GM19372 (cell line): Measurements from ENCODE around the gene LAMTOR5.

Source experiments
- ATAC-seq: cut with Tn5 transposase; IDR thresholded peaks from one replicate; pipeline ENCODE4 v1.9.1; 2021; ENCODE audit warnings: mild to moderate bottlenecking, low read depth, moderate library complexity; ENCODE audit not compliant: unreplicated experiment

The LAMTOR5 gene

DNA sequence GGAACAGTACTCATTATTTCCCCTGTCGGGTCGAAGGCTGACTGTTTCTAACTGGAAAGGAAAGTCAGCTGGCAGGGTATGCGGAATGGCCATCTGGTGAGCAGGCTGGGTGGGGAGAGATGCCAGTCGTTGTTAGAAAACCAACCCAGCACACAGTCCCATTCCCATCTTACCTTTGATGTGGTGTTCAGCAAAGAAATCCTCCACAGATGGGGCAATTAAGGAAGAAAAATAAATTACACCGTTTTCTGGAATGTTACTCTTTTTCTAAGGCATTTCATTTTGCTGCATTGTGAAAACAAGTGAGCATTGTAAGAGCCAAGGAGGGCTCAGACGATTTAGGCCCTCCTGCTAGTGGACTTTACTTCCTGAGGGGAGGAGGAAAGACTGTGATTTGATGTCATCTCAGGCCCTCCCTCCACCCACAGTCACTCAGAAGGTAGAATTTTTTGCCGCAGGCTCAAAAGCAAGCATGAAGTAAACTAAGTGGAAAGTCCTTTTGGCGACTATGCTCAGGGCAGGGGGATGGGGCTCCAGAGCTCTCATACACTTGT is 16.7 kb downstream of the LAMTOR5 start, which contains the start of gene SLC16A4:
Gene SLC16A4, minus strand, starts transcription at position 335 of the 554 bp plus-strand sequence. CDS start 1,703 bp downstream, outside the sequence.
- ATAC-seq = no peak

- no peak for ATAC-seq
Measured at GRCh38 chr1:110390096-110390495, 17.4 kb downstream of the LAMTOR5 start.

DNA sequence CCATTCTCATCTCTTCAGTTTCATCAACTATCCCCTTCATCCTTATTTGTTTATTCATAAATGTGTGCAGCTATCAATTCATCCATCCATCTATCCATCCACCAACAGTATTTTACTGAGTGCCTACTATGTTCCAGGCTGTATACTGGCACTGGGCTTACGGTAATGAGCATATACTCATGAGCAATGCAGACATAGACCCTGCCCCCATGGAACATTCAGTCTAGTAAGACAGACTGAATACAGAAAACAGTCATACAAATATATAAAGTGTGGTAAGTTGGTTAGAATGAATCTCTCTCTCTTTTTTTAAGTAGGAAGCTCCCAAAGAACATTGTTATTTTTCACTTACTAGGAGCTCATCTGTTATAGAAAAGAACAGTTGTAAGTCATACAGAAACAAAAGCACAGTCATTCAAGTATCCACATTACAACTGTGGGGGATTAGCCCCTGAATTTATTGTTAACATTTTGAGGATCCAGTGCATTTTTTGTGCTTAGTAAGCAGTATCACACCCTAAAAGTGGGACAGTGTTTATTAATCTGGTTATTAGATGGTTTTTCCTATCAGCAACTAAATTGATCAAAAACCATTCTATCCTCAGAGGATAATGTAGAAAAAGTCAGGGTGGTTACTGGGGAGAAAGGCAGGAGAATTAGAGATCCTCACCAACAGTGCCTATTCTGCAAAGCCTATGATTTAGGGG is 20.3 kb downstream of the LAMTOR5 start:
- no peak for ATAC-seq

DNA sequence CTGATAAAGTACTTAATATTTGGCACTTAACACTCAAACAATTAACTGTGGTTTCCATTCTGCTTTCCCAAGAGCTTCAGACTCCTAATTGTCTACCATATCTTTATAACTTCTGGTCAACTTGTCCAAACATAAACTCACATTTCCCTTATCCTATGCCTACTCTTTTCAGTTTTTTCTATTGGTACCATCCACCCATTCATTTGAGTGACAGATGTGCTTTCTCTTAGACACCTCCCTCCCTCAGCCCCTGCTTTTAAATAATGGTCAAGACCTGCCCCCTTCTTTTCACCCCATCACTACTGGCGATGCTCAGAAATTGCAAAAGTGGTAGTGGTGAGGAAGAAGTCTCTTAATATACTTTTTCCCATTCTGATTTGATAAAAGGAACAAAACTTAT is 22.1 kb downstream of the LAMTOR5 start:
- no peak for ATAC-seq

GRCh38 chr1:110384581-110385321 is 22.7 kb downstream of the LAMTOR5 start:
- ATAC-seq = no peak

- no peak for ATAC-seq
Measured at GRCh38 chr1:110383251-110383990, 24.1 kb downstream of the LAMTOR5 start.

- no peak for ATAC-seq
Measured at GRCh38 chr1:110380672-110381283, 26.7 kb downstream of the LAMTOR5 start.

GRCh38 chr1:110375490-110375889 is 32.0 kb downstream of the LAMTOR5 start:
- ATAC-seq = no peak

- no peak for ATAC-seq
Measured at GRCh38 chr1:110370827-110371226, 36.7 kb downstream of the LAMTOR5 start.

GRCh38 chr1:110364221-110364620 is 43.3 kb downstream of the LAMTOR5 start:
- ATAC-seq = no peak

- ATAC-seq = no peak
Measured at GRCh38 chr1:110361856-110362255, 45.6 kb downstream of the LAMTOR5 start.

- no peak for ATAC-seq
Measured at GRCh38 chr1:110360431-110360830, 47.1 kb downstream of the LAMTOR5 start.

DNA sequence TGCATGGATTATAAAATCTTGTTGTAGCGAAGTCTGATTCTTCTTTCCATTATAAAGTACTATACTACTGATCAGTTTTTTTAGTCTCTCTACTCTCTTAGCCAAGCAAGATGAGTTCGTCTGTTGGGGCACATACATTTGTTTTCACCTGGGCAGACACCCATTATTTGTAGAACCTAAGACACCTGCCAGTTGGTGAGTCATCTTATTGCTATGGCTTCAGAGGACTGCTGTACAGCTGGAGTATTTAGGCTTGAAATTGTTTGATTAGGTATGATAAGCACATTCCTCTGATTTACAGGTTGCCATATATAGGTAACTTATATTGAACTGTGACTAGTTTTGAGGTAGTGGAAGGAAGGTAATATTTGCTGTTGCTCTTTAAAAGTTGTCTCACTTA is 51.1 kb downstream of the LAMTOR5 start:
- no peak for ATAC-seq

GRCh38 chr1:110355321-110355720 is 52.2 kb downstream of the LAMTOR5 start:
- ATAC-seq = no peak
